ENCODE results near the gene TOR2A. TPM values are rescaled to one million over a fixed set of nuclear protein-coding genes. Genes with fewer than 3 reads are reported as not detected.
"Not testable (repeated sequence)": the region's sequence is repeated elsewhere in the genome, so short reads cannot be mapped to it uniquely, and the experiment has no call there.

Gene TOR2A
- total RNA-seq, 1 donor, result 4.8 TPM

- DNase-seq (ENCODE audit: low read depth), result no peak
- no peak overlapping the region for H3K4me3 ChIP-seq (ENCODE audit: low read depth, low read length)
- TF ChIP-seq CTCF (IDR thresholded peaks at IDR 0.05; ENCODE audit: insufficient read depth, low read length), result no peak
These were observed 26.0 kb upstream of the TOR2A start for GRCh38 chr9:127761061-127761460.

- no peak for DNase-seq (ENCODE audit: low read depth)
- H3K4me3 ChIP-seq (ENCODE audit: low read depth, low read length), result no peak overlapping the region
- no peak for TF ChIP-seq CTCF (IDR thresholded peaks at IDR 0.05; ENCODE audit: insufficient read depth, low read length)
These were observed 23.7 kb upstream of the TOR2A start for GRCh38 chr9:127758843-127759242.

GRCh38 chr9:127756776-127757175 lies 21.7 kb upstream of the TOR2A start:
- H3K4me3 ChIP-seq (ENCODE audit: low read depth, low read length); DNase-seq (ENCODE audit: low read depth): not testable (repeated sequence)

- DNase-seq (ENCODE audit: low read depth), result no peak
- no peak for TF ChIP-seq CTCF (IDR thresholded peaks at IDR 0.05; ENCODE audit: insufficient read depth, low read length)
- no peak overlapping the region for H3K4me3 ChIP-seq (ENCODE audit: low read depth, low read length)
These were observed 21.1 kb upstream of the TOR2A start for GRCh38 chr9:127756233-127756632.

- no peak for DNase-seq (ENCODE audit: low read depth)
- TF ChIP-seq CTCF (IDR thresholded peaks at IDR 0.05; ENCODE audit: insufficient read depth, low read length), result no peak
- no peak overlapping the region for H3K4me3 ChIP-seq (ENCODE audit: low read depth, low read length)
These were observed 20.3 kb upstream of the TOR2A start for GRCh38 chr9:127755061-127756060.

- no peak overlapping the region for H3K4me3 ChIP-seq (ENCODE audit: low read depth, low read length)
- no peak for TF ChIP-seq CTCF (IDR thresholded peaks at IDR 0.05; ENCODE audit: insufficient read depth, low read length)
- DNase-seq (ENCODE audit: low read depth), result no peak
These were observed 19.3 kb upstream of the TOR2A start for GRCh38 chr9:127754099-127755060.

- no peak for TF ChIP-seq CTCF (IDR thresholded peaks at IDR 0.05; ENCODE audit: insufficient read depth, low read length)
- DNase-seq (ENCODE audit: low read depth), result no peak
- no peak overlapping the region for H3K4me3 ChIP-seq (ENCODE audit: low read depth, low read length)
These were observed 18.5 kb upstream of the TOR2A start for GRCh38 chr9:127753622-127754021.
